ENCODE results near the gene PRKAG2.

DNA sequence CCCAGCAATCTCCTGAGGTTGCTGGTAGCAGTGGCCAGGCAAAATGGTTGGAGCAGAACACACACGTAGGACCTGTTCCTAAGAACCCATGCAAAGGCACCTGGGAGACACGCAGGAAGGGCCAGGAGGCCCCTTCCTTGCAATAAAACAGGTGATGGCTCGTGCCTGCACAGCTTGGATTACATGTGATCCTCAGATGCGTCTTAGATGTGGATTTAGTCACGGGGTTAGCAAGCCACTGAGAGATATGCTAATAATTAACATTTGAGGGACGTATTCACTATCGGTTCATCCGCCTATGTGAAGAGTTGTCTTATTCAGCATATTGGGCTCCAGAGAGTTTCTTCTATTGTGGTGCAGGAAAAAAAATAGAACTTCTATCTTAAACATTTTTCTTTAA, 352.6 kb downstream of the PRKAG2 start:
- no peak for TF ChIP-seq ARID2 (CRISPR knock-in tag; IDR thresholded peaks at IDR 0.05; ENCODE audit: borderline replicate concordance)
- no peak for TF ChIP-seq CBX1 (IDR thresholded peaks at IDR 0.05; ENCODE audit: low read depth)
- TF ChIP-seq, protein P1, sequence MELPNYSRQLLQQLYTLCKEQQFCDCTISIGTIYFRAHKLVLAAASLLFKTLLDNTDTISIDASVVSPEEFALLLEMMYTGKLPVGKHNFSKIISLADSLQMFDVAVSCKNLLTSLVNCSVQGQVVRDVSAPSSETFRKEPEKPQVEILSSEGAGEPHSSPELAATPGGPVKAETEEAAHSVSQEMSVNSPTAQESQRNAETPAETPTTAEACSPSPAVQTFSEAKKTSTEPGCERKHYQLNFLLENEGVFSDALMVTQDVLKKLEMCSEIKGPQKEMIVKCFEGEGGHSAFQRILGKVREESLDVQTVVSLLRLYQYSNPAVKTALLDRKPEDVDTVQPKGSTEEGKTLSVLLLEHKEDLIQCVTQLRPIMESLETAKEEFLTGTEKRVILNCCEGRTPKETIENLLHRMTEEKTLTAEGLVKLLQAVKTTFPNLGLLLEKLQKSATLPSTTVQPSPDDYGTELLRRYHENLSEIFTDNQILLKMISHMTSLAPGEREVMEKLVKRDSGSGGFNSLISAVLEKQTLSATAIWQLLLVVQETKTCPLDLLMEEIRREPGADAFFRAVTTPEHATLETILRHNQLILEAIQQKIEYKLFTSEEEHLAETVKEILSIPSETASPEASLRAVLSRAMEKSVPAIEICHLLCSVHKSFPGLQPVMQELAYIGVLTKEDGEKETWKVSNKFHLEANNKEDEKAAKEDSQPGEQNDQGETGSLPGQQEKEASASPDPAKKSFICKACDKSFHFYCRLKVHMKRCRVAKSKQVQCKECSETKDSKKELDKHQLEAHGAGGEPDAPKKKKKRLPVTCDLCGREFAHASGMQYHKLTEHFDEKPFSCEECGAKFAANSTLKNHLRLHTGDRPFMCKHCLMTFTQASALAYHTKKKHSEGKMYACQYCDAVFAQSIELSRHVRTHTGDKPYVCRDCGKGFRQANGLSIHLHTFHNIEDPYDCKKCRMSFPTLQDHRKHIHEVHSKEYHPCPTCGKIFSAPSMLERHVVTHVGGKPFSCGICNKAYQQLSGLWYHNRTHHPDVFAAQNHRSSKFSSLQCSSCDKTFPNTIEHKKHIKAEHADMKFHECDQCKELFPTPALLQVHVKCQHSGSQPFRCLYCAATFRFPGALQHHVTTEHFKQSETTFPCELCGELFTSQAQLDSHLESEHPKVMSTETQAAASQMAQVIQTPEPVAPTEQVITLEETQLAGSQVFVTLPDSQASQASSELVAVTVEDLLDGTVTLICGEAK (IDR thresholded peaks at IDR 0.05) = no peak
- TF ChIP-seq, protein P1 (CRISPR knock-in tag; IDR thresholded peaks at IDR 0.05) = no peak
- no peak for TF ChIP-seq IRX3 (CRISPR knock-in tag; IDR thresholded peaks at IDR 0.05; ENCODE audit: borderline replicate concordance, low read depth)
